RKO (cell line): Measurements from ENCODE around the gene TENM3.
"Not testable (repeated sequence)": the region's sequence is repeated elsewhere in the genome, so short reads cannot be mapped to it uniquely, and the experiment has no call there.

Experiments
- DNase-seq: peaks from one replicate; pipeline ENCODE4 v3.0.0-alpha.2; 2016; ENCODE audit warnings: low spot score

TENM3 gene

GRCh38 chr4:182337366-182337765 is 94.2 kb downstream of the TENM3 start:
- no peak for DNase-seq

- no peak for DNase-seq
These were observed 94.9 kb downstream of the TENM3 start for GRCh38 chr4:182338063-182338462.

- no peak for DNase-seq
These were observed 95.5 kb downstream of the TENM3 start for GRCh38 chr4:182338746-182339145.

GRCh38 chr4:182339221-182339641 is 96.0 kb downstream of the TENM3 start:
- DNase-seq = no peak

DNA sequence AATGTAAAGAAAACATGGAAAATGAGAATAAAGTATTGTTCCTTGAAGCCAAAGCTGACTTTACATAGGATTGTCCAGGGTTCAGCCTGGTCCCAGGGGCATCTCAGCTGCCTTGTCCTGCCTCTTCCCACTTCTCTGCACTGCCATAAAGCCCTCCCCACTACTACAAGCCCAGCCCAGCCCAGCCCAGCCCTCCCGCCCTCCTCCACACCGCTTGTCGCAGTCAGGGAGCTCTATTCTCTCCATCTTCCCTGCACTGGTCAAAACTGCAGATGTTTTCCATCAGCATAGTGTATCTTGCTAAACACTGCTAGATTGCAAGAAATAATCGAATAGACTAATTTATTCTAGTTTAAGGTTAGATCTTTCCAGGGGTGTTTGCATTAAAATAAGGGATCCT is 100.3 kb downstream of the TENM3 start:
- DNase-seq = no peak

GRCh38 chr4:182344968-182345367 is 101.8 kb downstream of the TENM3 start:
- DNase-seq = no peak

GRCh38 chr4:182346250-182346649 is 103.0 kb downstream of the TENM3 start:
- no peak for DNase-seq

- no peak for DNase-seq
These were observed 103.6 kb downstream of the TENM3 start for GRCh38 chr4:182346675-182347375.

DNA sequence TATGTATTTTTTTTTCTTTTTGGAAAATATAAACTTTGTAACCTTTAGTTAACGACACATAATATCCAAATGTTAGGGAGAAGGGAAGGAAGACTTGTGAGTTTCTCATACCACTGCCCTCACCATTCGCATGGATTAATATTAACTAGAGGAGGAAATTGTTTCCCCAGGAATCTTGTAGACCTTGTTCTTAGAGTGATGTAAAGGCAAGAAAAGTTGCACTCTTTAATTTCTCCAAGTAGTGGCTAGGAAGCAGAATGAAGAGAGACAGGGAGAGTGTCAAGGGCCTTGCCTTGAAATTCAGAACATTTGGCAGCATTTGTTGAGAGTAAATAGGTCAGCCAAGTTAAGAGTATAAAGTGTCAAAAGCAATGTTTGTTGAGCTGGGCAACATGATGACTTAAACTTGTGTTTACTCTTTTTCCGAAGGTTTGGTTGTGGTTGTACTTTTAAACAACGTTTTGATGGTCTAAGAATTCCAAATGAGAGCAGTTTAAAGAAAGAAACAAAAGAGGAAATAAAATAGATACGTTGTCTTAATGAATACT is 105.7 kb downstream of the TENM3 start:
- no peak for DNase-seq

DNA sequence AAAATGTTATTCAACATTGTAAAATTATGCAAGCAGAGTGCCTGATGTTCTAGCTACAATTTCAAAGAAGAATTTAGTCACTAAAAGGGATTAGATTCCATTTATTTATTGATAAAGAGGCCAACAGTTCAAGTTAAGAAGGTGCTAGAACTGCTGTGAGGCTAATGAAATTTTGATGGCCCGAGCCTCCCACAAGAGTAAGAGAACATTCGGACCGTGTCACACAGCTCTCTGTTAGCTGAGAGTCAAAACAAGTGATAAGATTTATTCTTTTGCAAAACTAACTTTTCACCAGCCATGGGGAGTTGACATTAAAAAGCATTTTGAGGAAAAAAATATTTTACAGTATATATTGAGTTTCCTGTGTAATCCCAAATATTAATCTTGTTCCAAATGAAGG is 106.8 kb downstream of the TENM3 start:
- no peak for DNase-seq

GRCh38 chr4:182351485-182351884 is 108.3 kb downstream of the TENM3 start:
- DNase-seq = no peak

DNA sequence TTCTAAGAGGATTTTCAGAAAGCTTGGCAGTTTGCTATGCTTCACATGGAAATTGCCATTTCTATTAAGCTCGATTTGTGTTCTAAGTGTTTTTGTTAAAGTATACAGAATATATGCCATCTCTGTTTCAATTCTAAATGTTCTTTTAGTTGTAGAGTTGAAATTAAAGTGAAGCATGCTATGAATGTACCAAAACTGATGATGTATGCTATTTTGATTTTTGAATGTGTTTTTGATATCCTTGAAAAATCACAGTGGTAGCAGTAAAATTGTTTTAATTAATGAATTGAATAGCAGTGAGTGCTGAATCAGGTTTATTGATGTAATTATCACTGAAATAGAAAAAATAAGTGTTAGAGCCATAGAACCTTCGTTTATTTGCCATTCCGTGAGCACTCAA is 110.9 kb downstream of the TENM3 start:
- DNase-seq = no peak

DNA sequence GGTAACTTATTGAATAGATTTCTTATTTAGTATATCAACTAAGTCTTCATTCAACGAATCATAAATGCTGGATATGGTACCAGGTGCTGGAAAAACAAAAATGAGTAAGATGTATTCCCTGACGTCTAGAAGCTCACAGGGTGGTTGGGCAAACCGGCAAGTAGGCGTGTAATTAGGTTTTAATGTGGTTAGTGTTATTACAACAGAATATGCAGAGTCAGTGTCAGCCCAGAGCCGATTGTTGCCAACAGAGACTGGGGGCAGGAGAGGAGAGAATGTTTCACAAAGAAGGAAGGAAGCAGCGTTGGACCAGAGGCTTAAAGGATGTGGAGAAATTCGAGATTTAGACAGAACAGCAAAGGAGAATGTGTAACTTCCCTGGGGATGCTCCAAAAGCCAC is 111.7 kb downstream of the TENM3 start:
- DNase-seq = no peak

DNA sequence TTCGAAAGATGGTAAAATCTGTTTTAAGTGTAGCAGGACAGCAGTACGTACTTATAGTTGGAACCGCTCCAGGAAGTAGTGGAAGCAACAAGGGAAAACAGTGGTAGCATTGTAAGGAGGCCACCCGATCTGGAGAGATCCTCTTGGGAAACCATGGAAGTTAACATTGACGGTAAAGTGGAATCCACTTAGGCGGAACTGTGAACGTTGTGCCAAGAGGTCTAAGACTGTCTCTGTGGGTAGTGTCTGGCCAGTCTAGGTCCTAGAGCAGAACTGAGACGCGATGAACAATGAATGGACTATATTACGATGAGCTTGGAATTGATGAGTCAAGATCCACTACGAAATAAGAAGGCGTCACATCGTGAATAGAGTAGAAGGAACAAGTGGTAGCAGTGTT is 124.0 kb downstream of the TENM3 start:
- no peak for DNase-seq

- no peak for DNase-seq
These were observed 126.0 kb downstream of the TENM3 start for GRCh38 chr4:182369211-182369610.

GRCh38 chr4:182370491-182370890 is 127.3 kb downstream of the TENM3 start:
- no peak for DNase-seq

GRCh38 chr4:182380771-182381181 is 137.6 kb downstream of the TENM3 start:
- DNase-seq = no peak

DNA sequence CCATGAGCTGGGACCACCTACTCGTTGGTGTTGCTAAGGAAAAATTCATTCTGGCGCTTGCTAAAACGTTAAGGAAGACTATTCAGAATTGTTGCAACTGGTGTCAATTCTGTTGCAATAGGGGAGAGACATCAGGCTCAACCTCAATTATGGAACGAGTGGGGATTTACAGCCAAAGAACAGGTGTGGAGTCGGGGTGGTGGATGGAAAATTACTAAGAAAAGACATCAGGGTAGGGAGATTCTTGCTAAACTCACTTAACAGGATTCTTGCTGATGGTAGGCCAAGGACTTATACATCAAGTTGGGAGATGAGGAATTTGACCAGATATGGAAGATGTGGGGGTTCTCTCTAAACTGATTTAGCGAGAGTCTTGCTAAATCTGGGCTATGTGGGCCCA is 139.7 kb downstream of the TENM3 start:
- DNase-seq = no peak

DNA sequence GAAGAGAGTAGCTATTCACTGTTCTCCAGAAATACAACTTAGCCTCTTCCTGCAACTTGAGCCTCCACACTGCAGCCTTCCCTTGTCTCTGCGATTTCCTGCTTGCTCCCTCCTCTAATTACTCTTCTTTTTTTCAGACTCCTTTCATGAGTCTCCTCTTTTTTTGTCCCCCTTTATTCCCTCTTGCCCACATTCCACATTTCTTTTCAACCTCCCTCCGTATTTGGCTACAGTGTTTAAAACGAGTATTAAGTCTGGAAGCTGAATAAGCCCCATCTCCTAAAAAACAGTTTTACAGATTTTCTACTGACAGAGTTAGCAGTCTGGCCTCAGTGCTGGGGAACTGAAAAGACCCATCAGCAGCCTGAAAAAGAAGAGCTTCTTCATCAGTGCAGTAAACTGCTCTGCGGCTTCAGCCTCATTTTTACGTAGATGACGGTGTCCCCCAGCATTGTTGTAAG is 141.5 kb downstream of the TENM3 start:
- DNase-seq = no peak

DNA sequence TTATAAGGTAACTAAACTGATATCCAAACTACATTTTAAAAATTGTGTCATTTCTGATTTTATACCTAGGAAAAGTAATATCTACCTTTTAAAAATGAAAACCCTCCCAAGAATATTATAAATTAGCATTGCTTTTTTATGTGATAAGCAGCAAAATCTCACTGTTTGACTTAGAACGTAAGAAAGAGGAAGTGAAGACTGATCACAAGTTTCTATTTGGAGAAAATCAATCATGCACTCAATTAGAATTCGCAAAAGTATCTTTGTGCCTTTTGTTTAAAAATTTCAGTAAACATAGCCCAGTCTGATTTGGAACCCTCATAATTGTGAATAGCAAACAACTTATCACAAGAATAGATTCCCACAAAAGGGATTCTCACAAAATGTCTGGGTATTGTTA is 142.7 kb downstream of the TENM3 start:
- no peak for DNase-seq

DNA sequence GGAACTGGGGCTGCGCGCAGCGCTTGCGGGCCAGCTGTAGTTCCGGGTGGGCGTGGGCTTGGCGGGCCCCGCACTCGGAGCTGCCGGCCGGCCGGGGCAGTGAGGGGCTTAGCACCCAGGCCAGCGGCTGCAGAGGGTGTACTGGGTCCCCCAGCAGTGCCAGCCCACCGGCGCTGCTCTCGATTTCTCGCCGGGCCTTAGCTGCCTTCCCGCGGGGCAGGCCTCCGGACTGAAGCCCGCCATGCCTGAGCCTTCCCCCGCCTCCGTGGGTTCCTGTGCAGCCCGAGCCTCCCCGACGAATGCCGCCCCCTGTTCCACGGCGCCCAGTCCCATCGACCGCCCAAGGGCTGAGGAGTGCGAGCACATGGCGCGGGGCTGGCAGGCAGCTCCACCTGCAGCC is 143.4 kb downstream of the TENM3 start:
- DNase-seq = not testable (repeated sequence)

DNA sequence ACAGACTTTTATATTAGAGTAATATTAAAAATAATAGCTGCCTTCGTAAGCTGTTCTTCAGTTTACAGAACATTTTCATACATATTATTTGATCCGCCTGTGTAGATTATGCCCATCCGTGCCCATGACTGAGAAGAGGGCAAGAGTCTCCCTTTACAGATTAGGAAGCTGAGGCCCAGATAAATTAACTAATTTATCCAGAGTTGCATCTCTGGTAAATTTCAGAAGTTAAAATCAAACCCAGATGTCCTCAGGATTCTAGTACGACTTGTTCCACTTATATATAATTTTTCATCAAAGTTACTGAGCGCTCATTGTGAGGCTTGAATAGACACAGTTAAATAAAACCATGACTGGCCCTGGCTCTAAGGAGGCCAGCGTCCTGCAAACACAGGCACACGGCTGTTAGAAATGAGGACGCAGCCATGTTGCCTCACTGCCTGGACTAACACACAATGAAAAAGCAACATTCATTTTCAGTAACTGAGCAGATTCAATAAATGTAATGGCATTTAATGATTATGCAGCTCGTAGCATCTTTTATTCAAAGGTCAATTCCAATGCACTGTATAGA is 148.0 kb downstream of the TENM3 start:
- no peak for DNase-seq

GRCh38 chr4:182394181-182394580 is 151.0 kb downstream of the TENM3 start:
- no peak for DNase-seq

DNA sequence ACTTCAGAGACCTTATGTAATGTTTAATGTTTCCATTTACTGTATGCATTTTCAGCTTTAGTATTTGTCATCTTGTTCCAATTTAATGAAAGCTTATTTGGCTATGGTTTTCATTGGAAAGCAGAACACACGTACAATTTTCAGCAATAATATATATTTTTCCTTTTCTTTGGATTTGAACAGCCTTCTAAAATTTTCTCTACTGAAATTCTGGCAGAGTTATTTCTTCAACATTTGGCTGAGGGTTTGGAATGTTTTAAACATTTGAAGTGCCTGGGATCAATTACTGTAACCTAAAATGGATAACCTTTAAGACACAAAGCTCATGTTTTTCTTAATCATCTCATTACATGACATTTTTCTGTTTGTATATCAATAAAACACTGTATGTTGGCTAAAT is 156.9 kb downstream of the TENM3 start:
- DNase-seq = no peak
